Hepatic stellate cell (primary cell): ENCODE measurements around the gene CENPS.
"Not testable (repeated sequence)": the region's sequence is repeated elsewhere in the genome, so short reads cannot be mapped to it uniquely, and the experiment has no call there.

ENCODE experiments used
- DNase-seq: peaks from one replicate; pipeline ENCODE4 v3.0.0; 2011; ENCODE audit warnings: low spot score

The CENPS gene

GRCh38 chr1:10419351-10419750 lies 10.9 kb upstream of the CENPS start:
- DNase-seq: no peak

- no peak for DNase-seq
Measured at GRCh38 chr1:10421637-10422036, 8.6 kb upstream of the CENPS start.

GRCh38 chr1:10424034-10424433 lies 6.2 kb upstream of the CENPS start:
- DNase-seq: no peak

GRCh38 chr1:10424651-10425050 lies 5.6 kb upstream of the CENPS start:
- no peak for DNase-seq

- DNase-seq: not testable (repeated sequence)
Measured at GRCh38 chr1:10425826-10426534, 4.3 kb upstream of the CENPS start.

GRCh38 chr1:10426535-10426848 lies 3.7 kb upstream of the CENPS start:
- not testable (repeated sequence) for DNase-seq

GRCh38 chr1:10428984-10429383 lies 1.2 kb upstream of the CENPS start:
- DNase-seq: no peak

- peak; percentile 24 for DNase-seq
Measured at GRCh38 chr1:10429868-10430215, 391 bp upstream of the CENPS start.

GRCh38 chr1:10431070-10431730 lies 967 bp downstream of the CENPS start:
- peak; percentile 45 for DNase-seq

- no peak for DNase-seq
Measured at GRCh38 chr1:10432910-10433700, 2.9 kb downstream of the CENPS start.

GRCh38 chr1:10433790-10434189 lies 3.6 kb downstream of the CENPS start:
- no peak for DNase-seq

- DNase-seq: no peak
Measured at GRCh38 chr1:10434590-10434989, 4.4 kb downstream of the CENPS start.

GRCh38 chr1:10437052-10437451 lies 6.8 kb downstream of the CENPS start:
- DNase-seq: no peak

- DNase-seq: no peak
Measured at GRCh38 chr1:10438677-10439163, 8.5 kb downstream of the CENPS start.

GRCh38 chr1:10440305-10440704 lies 10.1 kb downstream of the CENPS start:
- DNase-seq: no peak

- no peak for DNase-seq
Measured at GRCh38 chr1:10440794-10441193, 10.6 kb downstream of the CENPS start.

- DNase-seq: no peak
Measured at GRCh38 chr1:10444248-10444647, 14.0 kb downstream of the CENPS start.

GRCh38 chr1:10444795-10445397 lies 14.7 kb downstream of the CENPS start:
- no peak for DNase-seq

GRCh38 chr1:10446790-10447422 lies 16.7 kb downstream of the CENPS start:
- no peak for DNase-seq

GRCh38 chr1:10449751-10450150 lies 19.5 kb downstream of the CENPS start, which contains the start of gene CORT:
TSS of gene CORT (plus strand) at chr1:10450031. CDS start at chr1:10450224, 193 bp downstream.
- no peak for DNase-seq

GRCh38 chr1:10450156-10450814 lies 20.1 kb downstream of the CENPS start:
- DNase-seq: no peak

- no peak for DNase-seq
Measured at GRCh38 chr1:10450836-10451235, 20.6 kb downstream of the CENPS start.
